ENCODE measurements around the gene HSPG2. TPM values are rescaled to one million over a fixed set of nuclear protein-coding genes. Genes with fewer than 3 reads are reported as not detected.

Gene HSPG2
- total and polyA plus RNA-seq, 2 experiments from 2014 or later: 72.4 to 81.2 TPM

DNA sequence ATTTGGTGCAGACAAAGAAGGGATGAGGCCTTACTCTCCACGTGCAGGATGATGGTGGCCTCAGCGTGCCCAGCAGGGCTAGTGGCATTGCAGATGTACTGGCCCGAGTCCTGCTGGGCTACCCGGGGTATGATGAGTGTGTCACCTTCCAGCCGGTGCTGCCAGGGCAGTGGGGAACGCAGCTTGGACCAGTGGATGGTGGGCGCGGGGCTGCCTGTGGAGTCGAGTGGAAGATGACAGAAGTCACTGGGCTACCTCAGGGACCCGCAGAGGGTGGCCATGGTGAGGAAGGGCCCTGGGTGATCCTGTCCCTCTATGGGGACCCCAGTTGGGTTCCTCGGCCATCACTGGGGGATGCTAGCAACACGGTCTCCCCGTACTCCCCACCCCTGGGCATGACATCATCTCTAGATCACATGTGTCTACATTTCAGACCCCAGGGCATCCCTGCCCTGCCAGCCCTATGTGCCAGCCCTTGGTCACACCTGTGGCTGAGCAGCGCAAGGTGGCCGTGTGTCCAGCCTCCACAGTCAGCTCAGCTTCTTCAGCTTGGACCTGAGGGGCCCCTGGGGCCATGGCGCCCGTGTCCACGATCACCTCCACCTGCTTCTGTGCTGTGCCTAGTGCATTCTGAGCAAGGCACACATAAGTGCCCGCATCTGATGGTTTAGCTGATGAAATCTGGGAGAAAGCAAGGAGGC, 97.6 kb downstream of the HSPG2 start:
- TF ChIP-seq EZH2 (IDR thresholded peaks at IDR 0.05; ENCODE audit: borderline replicate concordance): no peak
- no peak for TF ChIP-seq EZH2phosphoT487 (IDR thresholded peaks at IDR 0.05; ENCODE audit: low read depth, severe bottlenecking, unreplicated experiment)
- TF ChIP-seq, protein P1, sequence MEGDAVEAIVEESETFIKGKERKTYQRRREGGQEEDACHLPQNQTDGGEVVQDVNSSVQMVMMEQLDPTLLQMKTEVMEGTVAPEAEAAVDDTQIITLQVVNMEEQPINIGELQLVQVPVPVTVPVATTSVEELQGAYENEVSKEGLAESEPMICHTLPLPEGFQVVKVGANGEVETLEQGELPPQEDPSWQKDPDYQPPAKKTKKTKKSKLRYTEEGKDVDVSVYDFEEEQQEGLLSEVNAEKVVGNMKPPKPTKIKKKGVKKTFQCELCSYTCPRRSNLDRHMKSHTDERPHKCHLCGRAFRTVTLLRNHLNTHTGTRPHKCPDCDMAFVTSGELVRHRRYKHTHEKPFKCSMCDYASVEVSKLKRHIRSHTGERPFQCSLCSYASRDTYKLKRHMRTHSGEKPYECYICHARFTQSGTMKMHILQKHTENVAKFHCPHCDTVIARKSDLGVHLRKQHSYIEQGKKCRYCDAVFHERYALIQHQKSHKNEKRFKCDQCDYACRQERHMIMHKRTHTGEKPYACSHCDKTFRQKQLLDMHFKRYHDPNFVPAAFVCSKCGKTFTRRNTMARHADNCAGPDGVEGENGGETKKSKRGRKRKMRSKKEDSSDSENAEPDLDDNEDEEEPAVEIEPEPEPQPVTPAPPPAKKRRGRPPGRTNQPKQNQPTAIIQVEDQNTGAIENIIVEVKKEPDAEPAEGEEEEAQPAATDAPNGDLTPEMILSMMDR (IDR thresholded peaks at IDR 0.05; ENCODE audit: poor library complexity): no peak
- Histone ChIP-seq H3K4me2 (no peak overlapping the region), H3K4me1 (ENCODE audit: insufficient read depth) (no peaks in the 10 kb centered on the region), H4K20me1 (ENCODE audit: insufficient read depth, poor library complexity, severe bottlenecking) (no peaks in the 10 kb centered on the region), H3K9me3 (ENCODE audit: low read depth) (no peaks in the 10 kb centered on the region), H3K4me3 (no peak overlapping the region), H3K27me3 (no peaks in the 10 kb centered on the region), H3K27ac (no peak overlapping the region), H3K9me2 (replicated peaks; ENCODE audit: insufficient read depth) (no peaks in the 10 kb centered on the region), H3K79me2 (no peaks in the 10 kb centered on the region), H2AFZ (no peak overlapping the region), H3K36me3 (replicated peaks; ENCODE audit: insufficient read depth, low read depth) (peaks cover 2% of the 10 kb centered on the region)
- no peak for DNase-seq (ENCODE audit: low spot score)
- WGBS (ENCODE audit: low lambda C conversion rate, missing lambda C conversion rate): 94% methylated on average over 19 of the region's 19 CpGs

DNA sequence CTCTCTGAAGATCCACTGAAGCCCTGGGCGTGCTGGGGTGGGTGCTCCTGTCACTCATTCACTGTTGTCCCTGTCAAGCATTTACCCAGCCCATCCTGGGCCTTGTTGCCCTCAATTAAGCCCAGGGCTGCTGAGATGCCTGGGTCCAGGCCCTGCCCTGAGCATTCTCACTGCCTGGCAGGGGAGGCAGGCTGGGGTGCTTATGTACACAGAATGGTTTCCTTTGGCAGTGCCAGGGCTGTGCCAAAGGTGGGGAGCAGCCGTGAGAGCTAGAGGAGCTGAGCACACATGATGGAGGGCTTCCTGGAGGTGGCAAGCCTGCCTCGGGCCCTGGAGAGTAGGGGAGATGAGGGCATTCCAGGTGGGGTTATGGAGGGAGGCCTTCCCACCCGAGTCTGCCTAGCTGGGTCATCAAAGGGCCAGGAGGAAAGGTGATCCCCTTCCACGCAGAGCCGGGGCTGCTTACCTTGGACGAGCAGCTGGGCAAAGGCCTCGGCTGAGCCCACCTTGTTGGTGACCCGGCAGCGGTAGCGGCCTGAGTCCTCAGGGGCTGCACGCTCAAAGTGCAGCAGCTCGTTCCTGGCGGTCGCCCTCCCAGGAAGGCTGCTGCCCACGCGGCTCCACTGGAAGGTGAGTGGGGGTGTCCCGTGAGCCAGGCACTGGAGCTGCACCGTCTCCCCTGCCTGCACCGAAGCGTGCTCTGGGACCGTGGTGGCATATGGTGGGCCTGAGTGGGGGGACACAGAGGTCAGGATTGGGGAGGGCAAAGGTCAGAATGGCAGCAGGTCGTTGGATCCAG, 98.6 kb downstream of the HSPG2 start:
- H3K4me2 ChIP-seq: no peak overlapping the region
- DNase-seq (ENCODE audit: low spot score): no peak
- WGBS (ENCODE audit: low lambda C conversion rate, missing lambda C conversion rate): 91% methylated on average over 19 of the region's 23 CpGs

DNA sequence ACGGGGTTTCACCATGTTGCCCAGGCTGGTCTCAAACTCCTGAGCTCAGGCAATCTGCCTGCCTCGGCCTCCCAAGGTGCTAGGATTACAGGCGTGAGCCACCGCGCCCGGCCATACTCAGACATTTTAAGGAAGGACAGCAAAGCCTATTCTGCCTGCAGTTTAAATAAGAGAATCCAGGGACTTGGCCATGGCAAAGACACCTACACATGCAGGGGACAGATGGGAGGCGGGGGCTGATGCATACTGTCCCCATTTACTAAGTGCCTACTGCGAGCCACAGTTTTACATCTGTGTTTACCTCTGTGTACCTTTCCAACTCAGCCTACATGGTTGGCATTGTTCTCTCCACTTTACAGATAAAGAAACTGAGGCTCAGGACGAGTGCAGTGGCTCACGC, 99.6 kb downstream of the HSPG2 start:
- Histone ChIP-seq H3K27ac (no peak overlapping the region), H4K20me1 (ENCODE audit: insufficient read depth, poor library complexity, severe bottlenecking) (no peaks in the 10 kb centered on the region), H3K27me3 (no peaks in the 10 kb centered on the region), H3K9me2 (replicated peaks; ENCODE audit: insufficient read depth) (no peaks in the 10 kb centered on the region), H3K4me2 (no peak overlapping the region), H3K9me3 (ENCODE audit: low read depth) (no peaks in the 10 kb centered on the region), H3K79me2 (no peaks in the 10 kb centered on the region), H3K36me3 (replicated peaks; ENCODE audit: insufficient read depth, low read depth) (peaks cover 2% of the 10 kb centered on the region), H3K4me3 (no peak overlapping the region), H3K4me1 (ENCODE audit: insufficient read depth) (no peaks in the 10 kb centered on the region), H2AFZ (no peak overlapping the region)
- over 99% methylated on average over 10 of the region's 10 CpGs for WGBS (ENCODE audit: low lambda C conversion rate, missing lambda C conversion rate)
- DNase-seq (ENCODE audit: low spot score): no peak
- TF ChIP-seq EZH2 (IDR thresholded peaks at IDR 0.05; ENCODE audit: borderline replicate concordance): no peak
- TF ChIP-seq, protein P1 (IDR thresholded peaks at IDR 0.05; ENCODE audit: poor library complexity): no peak
- TF ChIP-seq EZH2phosphoT487 (IDR thresholded peaks at IDR 0.05; ENCODE audit: low read depth, severe bottlenecking, unreplicated experiment): no peak

More for the DNA sequence above, 98.6 kb downstream of the HSPG2 start:
- Histone ChIP-seq H3K27me3 (no peaks in the 10 kb centered on the region), H3K4me1 (ENCODE audit: insufficient read depth) (no peaks in the 10 kb centered on the region), H3K36me3 (replicated peaks; ENCODE audit: insufficient read depth, low read depth) (peaks cover 2% of the 10 kb centered on the region), H3K27ac (no peak overlapping the region), H3K79me2 (no peaks in the 10 kb centered on the region), H4K20me1 (ENCODE audit: insufficient read depth, poor library complexity, severe bottlenecking) (no peaks in the 10 kb centered on the region), H3K4me3 (no peak overlapping the region), H2AFZ (no peak overlapping the region), H3K9me2 (replicated peaks; ENCODE audit: insufficient read depth) (no peaks in the 10 kb centered on the region), H3K9me3 (ENCODE audit: low read depth) (no peaks in the 10 kb centered on the region)
- no peak for TF ChIP-seq EZH2phosphoT487 (IDR thresholded peaks at IDR 0.05; ENCODE audit: low read depth, severe bottlenecking, unreplicated experiment)
- TF ChIP-seq, protein P1 (IDR thresholded peaks at IDR 0.05; ENCODE audit: poor library complexity): no peak
- TF ChIP-seq EZH2 (IDR thresholded peaks at IDR 0.05; ENCODE audit: borderline replicate concordance): no peak
